ENCODE results near the gene BST2.

BST2 gene, protein sequence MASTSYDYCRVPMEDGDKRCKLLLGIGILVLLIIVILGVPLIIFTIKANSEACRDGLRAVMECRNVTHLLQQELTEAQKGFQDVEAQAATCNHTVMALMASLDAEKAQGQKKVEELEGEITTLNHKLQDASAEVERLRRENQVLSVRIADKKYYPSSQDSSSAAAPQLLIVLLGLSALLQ

DNA sequence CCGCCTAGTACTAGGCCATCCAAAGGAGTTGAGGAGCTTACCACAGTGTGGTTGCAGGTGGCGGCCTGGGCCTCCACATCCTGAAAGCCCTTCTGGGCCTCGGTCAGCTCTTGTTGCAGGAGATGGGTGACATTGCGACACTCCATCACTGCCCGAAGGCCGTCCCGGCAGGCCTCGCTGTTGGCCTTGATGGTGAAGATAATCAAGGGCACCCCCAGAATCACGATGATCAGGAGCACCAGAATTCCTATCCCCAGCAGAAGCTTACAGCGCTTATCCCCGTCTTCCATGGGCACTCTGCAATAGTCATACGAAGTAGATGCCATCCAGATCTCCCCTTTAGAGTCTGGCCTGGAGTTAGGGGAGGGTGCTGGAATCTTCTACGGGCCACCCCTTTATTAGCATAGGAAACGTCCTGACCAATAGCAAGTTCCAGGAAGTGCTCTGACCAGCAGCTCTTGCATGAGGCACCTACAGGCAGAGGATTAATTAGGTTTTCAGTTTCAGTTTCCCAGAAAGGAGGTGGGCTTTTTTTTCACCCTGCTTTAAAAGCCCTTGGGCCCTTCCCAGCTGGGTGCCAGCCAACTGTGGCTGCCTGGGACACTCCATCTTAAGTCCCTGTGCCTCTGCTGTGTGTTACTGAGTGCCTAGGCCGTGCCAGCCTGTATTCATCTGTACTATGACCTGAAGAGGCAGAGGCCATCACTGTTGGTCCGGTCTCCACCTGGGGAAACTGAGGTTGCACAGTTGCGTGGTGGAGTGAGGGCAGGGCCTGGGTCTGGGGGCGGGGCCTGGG, at the start of gene BST2:
TSS of gene BST2 (minus strand) at position 381 of the 796 bp plus-strand sequence. CDS start at position 326, 55 bp downstream.
- no peak for DNase-seq (ENCODE audit: low spot score)

DNA sequence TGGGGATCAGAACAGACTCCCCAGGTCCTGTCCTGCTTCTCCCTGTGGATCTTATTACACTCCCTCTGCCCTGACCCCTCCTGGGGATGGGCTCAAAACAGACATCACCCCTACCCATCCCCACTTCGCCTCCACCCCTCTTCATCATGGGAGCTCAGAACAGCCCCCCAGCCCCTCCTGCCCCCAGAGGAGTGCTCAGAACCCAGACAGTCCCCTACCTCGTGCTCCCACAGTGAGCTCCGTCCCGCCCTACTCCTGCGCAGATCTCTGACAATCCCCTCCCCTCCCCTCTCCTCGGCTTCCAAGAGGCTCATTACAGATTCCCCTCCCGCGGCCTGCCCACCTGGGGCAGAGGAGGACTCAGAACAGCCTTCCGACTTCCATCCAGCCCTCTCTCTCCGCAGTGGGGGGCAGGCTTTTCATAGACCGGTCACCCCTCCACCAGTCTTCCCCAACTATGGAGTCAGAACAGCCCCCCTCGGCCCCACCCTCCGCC, 49.2 kb upstream of the BST2 start:
- DNase-seq (ENCODE audit: low spot score), result no peak

DNA sequence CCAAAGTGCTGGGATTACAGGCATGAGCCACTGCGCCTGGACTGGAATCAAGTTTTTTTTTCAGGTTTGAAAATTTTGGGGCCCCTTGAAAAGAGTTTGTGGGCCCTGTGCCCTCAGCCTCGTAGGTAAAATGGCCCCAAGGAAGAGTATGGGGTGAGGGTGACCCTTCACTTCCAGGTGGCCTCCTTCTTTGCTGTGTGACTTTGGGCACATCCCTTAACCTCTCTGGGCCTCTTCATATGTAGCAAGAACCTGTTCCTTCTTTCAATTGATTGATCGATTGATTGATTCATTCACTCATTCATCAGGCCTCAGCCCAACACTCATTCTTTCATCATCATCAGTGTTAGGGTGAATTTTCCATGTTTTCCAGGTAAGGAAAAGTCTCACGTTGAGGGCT, 46.4 kb upstream of the BST2 start:
- no peak for DNase-seq (ENCODE audit: low spot score)

DNA sequence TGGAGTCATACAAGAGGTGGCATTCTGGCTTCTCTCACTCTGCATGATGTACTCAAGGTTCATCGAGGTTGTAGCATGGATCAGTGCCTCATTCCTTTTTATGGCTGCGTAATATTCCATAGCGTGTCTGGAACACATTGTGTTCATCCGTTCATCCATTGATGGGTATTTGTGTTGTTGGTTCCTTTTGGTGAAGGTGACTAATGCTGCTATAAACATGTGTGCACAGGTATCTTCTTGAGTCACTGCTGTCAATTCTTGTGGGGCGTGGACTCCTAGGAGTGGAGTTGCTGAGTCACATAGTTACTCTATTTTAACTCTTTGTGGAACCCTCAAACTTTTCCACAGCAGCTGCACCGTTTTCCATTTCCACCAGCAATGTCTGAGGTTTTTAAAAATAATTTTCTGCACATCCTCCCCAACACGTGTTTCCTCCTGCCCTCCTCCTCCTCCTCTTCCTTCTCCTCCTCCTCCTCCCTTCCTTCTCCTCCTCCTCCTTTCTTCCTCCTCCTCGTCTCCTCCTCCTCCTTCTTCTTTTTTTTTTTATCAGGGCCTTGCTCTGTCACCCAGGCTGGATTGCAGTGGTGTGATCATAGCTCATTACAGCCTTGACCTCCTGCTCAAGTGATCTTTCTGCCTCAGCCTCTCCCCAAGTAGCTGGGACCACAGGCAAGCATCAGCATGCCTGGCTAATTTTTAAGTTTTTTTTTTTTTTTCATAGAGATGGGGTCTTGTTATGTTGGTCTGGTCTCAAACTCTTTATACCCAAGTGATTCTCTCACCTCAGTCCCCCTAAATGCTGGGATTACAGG, 45.0 kb upstream of the BST2 start:
- DNase-seq (ENCODE audit: low spot score), result no peak

DNA sequence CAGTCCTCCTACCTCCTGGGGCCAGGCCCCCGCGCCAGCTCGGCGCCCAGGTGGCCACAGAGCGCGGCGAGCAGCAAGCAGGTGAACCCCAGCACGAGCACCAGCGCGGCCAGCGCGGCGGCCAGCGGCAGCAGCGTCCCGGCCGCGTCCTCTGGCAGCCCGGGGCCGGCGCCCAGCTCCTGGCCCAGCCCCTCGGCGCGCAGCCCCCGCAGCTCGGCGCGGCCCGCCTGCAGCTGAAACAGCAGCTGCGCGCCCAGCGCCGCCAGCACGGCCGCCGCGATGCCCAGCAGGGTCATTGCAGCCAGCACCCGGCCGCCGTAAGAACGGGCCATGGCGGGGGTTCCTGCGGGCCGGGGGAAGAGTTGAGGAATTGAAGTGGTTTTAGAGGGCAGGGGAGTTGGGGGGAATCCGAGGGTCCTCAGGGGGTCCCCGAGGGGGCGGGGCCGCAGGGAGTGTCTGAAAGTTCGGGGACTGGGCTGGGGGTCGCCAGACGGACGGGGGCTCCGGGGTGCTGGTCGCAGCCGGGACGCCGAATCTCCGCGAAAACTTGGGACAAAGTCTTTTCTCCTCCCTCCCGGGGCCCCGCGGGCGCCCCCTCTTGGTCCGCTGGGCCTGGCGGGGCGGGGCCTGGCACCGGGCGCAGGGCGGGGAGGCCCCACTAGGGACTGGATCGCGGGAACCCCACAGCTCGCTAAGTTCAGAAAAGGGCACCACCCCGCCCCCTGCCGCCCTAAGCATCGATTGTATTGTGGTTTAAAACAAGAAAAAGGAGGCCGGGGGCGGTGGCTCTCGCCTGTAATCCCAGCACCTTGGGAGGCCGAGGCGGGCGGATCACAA, 42.9 kb upstream of the BST2 start, which contains the start of gene TMEM221:
TSS of gene TMEM221 (minus strand) at position 538 of the 837 bp plus-strand sequence. CDS start at position 332, 206 bp downstream.
- peak; percentile 83 for DNase-seq (ENCODE audit: low spot score)

DNA sequence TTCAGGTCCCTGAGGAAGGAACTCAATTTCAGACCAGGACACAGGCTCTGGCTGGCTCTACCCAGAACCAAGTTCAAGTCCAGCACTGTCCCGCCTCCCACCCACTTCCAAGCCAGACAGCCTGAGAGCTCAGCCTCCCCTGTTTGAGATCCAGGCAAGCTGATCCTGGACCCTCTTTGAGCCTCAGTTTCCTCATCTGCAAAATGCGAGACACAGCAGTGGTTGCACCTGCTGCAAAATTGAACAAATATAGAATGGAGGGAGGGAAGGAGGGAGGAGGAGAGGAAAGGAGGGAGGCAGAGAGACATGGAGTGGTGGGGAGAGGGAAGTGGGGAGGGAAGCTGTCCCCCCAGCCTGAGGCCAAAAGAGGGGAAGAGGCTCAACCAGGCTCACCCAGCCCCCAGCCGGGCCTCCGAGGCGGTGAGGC, 42.3 kb upstream of the BST2 start:
- no peak for DNase-seq (ENCODE audit: low spot score)

DNA sequence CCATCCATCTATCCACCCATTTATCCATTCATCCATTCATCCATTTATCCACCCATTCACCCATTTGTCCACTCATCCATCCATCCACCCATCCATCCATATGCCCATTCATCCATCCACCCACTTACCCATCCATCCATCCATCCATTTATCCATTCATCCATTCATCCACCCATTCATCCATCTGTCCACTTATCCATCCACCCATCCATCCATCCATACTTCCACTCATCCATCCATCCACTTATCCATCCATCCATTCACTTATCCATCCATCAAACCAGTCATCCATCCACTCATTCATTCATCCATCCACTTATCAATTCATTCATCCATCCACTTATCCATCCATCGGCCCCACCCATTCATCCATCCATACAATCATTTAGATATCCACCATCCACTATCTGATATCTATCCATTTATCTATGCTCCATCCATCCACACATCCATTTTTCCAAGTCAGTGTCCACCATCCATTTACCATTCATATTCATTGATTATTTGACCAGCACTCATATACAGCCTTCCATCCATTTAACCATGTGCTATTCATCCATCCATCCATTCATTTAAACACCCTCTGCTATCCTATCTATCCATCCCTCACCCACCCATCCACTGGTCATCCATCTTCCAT, 40.2 kb upstream of the BST2 start:
- DNase-seq (ENCODE audit: low spot score), result no peak

DNA sequence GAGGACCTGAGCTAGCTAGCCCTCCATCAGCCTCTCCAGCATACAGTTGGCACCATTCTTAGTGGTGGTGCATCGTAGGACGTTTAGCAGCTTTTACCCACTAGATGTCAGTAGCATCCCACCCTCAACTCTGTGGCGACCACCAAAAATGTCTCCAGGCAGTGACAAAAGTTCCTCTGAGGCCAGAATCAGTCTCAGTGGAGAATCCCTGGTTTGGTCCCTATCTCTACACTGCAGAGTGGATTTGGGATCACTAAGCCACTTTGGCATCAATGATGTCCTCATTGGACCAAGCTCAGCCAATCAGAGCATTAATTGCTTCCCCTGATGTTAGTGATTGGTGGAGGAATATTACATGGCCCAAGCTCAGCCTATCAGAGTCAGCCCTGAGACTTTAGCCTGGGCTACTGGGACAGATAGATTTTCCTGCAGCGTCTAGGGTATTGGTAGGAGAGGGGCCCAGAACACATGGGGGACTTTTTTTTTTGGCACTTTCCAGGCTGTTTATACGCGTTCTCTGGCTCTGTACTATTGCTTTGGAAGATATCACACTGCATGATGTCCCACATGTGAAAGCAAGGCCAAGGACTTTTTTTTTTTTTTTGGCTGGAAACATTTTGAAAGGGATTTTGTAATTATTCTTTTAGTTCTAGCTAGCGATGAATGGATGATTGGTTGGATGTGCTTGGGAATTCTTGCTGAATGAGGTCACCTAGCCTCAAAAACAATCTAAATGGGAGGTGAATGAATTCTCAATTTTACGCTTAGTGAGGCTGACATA, 36.0 kb upstream of the BST2 start:
- peak; percentile 40 for DNase-seq (ENCODE audit: low spot score)

DNA sequence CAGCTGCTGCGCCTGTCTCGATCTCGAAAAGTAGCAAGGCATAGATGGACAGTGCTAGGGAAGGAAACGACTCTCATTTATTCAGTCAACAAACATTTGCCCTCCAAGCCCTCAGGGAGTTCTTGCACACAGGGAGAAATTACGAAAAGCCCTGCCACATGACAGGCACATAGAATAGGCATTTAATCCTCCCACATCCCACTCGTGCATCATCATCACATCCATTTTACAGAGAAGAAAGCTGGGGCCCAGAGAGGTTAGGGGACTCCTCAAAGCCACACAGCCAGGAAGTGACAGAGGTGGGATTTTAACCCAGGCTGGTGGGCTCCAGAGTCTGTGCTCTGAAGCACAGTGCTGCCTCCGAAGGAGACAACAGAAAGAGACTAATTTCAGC, 31.4 kb upstream of the BST2 start:
- DNase-seq (ENCODE audit: low spot score), result no peak

DNA sequence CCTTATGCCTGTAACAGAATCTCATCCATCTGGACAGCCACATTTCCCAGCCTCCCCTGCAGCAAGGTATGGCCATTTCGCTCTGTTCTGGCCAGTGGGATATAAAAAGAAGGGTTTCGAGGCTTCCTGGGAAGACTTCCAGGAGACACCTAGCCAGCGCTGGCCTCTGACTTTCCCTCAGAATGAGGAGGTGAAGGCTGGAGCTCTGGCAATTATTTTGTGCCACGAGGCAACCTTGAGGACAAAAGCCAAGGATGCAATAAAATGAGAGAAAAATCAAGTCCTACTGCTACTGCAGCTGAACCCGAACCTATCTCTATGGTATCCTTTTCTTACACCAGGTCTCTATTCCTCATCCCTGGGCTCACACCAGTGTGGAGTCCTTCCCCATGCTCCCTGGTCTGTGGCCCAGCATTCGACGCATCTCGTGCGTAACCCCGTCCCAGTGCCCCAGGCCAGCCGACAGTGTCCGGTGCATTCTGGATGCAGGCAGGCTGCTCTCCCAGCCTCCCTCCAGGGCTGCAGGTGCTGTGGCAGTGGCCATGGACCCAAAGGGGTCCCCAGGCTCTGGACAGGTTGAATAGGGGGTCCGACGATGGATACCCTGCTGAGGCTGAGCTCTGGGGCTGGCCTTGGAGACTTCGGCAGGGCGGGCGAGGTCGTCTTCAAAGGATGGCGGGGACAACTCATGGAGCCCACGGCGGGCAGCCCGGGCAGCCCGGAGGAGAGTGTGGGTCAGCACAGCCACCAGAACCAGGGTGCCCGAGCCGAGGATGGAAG, 30.9 kb upstream of the BST2 start:
- no peak for DNase-seq (ENCODE audit: low spot score)

DNA sequence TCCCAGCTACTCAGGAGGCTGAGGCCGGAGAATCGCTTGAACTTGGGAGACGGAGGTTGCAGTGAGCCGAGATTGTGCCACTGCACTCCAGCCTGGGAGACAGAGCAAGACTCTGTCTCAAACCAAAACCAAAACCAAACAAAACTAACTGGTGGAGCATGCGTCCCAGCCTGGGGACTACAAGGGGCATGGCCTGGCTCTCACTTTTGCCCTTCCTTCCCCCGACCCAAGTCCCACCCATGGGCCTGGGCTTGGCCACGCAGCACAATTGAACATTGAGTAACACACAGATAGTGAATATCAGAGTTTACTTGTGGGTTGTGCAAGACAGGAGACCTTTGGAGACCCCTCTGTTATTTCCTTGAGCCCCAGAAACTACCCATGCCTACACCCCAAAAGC, 29.8 kb upstream of the BST2 start:
- no peak for DNase-seq (ENCODE audit: low spot score)

DNA sequence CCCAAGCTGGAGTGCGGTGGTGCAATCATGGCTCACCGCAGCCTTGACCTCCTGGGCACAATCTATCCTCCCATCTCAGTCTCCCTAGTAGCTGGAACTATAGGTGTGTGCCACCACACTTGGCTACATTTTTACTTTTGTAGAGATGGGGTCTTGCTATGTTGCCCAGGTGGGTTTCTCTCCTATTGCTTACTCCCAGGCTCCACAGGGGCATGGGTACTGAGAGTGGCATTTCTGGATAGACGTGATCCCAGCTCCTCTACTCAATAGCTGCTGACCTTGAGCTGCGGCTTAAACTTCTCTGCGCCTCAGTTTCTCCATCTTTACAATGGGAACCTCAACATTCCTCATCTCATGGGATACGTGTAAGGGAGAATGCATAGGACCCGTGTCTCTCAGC, 26.0 kb upstream of the BST2 start:
- no peak for DNase-seq (ENCODE audit: low spot score)

DNA sequence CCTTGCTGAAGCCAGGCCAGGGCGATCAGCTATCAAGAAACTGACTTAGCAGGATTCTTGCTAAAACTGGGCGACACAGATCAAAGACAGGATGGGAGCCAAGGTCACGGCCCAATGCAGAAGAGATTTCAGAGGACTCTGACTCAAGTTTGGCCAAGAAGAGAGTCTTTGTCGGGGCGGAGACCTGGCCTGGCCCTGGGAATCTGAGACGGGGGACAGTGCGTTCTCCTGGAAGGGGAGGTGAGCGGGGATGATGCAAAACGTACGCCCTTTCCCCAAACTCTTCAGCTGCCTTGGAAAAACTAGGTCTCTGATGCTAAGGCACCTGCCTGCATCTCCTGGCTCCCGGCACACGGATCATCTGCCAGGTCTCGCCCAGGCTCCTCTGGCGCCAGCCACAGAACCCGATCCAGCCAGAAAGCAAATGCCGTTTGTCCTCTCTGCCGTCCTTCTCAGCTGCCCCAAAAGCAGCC, 24.2 kb upstream of the BST2 start:
- DNase-seq (ENCODE audit: low spot score), result no peak

DNA sequence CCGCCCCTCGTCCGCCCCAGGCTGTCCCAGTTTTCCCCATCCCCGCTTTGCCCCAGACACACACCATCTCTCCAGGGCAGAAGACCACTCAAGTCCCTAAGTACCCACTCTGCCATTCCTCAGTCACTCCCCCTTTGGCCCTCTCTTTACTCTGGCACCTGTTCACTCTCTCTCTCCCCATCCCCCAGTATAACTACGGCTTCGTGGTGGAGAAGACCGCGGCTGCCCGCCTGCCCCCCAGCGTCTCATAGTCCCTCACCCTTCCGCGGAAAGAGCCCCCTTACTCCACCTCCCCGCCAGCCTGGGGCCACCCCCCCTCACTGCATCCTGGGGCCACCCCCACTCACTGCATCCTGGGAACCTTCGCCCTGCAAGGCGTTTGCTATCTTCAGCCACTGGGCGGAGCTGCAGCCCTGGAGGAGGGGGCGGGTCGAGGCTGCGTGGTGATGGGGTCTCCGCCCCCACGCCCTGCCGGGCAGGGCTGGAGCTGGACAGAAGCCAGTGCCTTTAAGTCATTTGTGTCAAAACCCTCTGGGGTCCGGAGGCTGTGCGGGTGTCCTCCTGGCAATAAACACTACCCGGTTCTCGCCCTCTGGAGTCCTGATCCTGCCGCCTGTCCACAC, 19.4 kb upstream of the BST2 start:
- DNase-seq (ENCODE audit: low spot score), result peak; percentile 53

DNA sequence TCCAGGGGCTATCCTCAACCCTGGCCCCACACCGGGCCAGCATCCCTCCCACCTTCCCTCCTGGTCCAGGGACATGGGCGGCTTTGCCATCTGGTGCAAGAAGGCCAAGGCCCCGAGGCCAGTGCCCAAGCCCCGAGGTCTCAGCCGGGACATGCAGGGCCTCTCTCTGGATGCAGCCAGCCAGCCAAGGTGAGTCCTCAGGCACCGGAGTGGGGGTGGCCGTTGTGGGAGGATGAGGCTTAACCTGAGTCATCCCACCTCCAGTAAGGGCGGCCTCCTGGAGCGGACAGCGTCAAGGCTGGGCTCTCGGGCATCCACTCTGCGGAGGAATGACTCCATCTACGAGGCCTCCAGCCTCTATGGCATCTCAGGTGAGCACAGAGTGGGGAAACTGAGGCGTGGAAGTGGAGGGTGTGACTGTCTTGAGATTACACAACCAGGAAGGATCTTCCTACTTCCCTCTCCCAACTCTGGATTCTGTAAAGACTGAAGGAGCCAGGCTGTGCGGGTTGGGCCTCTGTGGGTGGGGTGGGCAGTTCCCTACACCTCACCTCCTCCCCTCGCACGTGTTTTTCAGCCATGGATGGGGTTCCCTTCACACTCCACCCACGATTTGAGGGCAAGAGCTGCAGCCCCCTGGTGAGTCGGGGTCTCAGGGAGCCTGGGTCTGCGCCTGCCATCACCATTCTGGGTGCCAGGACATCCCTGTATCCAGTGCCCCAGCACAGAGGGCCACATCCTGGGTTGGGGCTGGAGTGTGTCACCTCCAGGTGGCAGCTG, 18.2 kb upstream of the BST2 start:
- DNase-seq (ENCODE audit: low spot score), result no peak

DNA sequence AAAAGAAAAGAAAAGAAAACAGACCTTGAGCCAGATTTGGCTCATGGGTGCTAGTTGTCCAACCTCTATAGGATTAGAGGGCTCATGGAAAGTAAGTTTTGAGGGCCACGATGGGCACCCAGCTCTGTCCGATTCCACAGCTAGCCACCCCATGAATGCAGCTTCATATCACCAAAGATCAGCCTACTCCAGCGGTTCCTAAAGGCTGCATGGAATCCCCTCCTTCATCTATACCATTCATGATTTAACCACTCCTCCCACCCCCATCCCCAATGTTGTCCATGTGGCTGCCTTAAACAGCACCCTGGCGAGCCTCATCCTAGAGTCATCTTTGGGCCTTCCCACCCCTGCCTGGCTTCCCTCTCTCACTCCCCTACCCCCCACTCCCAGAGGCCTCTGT, 16.5 kb upstream of the BST2 start:
- DNase-seq (ENCODE audit: low spot score), result no peak

DNA sequence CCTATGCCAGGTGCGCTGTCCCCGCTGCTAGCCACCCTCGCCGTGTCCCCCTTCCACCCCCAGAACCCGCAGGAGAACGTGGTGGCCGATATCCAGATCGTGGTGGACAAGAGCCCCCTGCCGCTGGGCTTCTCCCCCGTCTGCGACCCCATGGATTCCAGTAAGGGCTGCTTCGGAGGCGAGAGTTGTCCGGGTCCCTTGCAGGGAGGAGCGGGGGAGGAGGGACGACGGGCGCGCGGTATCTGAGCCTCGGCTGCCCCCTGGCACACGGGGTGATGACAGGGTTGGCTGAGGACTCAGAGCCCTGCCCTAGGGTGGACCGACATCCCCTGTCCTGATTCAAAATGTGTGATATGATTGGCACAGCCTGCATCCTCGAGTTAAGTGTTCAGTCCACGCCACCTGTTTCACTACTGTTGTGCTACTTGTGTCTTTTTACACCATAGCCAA, 15.1 kb upstream of the BST2 start:
- peak; percentile 52 for DNase-seq (ENCODE audit: low spot score)

Data from GM03348 (cell line).